Measurements from ENCODE around the gene PMFBP1. TPM values are rescaled to one million over a fixed set of nuclear protein-coding genes. Genes with fewer than 3 reads are reported as not detected.

PMFBP1 gene
- total and polyA plus RNA-seq, 4 donors: 0.62 to 1.3 (median 1.0) TPM

DNA sequence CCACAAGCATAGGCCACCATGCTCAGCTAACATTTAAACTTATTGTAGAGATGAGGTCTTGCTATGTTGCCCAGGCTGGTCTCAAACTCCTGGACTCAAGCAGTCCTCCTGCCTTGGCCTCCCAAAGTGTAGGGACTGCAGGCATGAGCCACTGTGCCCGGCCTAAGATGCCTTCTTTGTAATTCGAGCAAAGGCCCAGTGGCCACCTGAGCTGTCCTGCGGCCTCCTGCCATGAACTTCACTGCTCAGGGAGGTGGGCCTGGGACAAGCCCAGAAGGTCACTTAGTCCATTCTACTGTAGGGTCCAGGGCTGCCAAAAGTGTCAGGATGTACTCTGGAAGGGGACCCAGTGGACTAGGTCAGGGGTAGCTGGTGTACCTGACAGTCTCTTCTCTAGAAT, 47.8 kb downstream of the PMFBP1 start:
- Histone ChIP-seq H3K4me1 (ENCODE audit: control insufficient read depth in 5 of 5, insufficient read depth in 5 of 5, low read length in 5 of 5) (peaks cover 0 to 5% (median 0%) of the 10 kb centered on the region in 5 donors), H3K27me3 (ENCODE audit: control insufficient read depth in 3 of 3, insufficient read depth in 3 of 3, low read length in 2 of 3) (no peaks in the 10 kb centered on the region), H3K9me3 (ENCODE audit: control insufficient read depth in 4 of 4, insufficient read depth in 3 of 4, low read length in 3 of 4) (no peaks in the 10 kb centered on the region), H3K9ac (ENCODE audit: insufficient read depth in 1 of 2, low read length in 2 of 2) (no peak overlapping the region), H3K4me3 (no peak overlapping the region), H3K36me3 (ENCODE audit: control insufficient read depth in 4 of 4, insufficient read depth in 4 of 4, low read length in 4 of 4) (no peaks in the 10 kb centered on the region), H3K27ac (ENCODE audit: low read depth in 1 of 2, low read length in 1 of 2) (no peak overlapping the region)
- WGBS, 2 donors: 75 to 96% methylated on average over 3 of the region's 3 CpGs
- DNase-seq (no peak), ATAC-seq (ENCODE audit: insufficient read depth, low FRiP score) (no peak)
- no peak for TF ChIP-seq CTCF (IDR thresholded peaks at IDR 0.05; ENCODE audit: control extremely low read depth, extremely low read depth)

- TF ChIP-seq CTCF (IDR thresholded peaks at IDR 0.05; ENCODE audit: control extremely low read depth, extremely low read depth): no peak
- Histone ChIP-seq H3K9ac (ENCODE audit: insufficient read depth in 1 of 2, low read length in 2 of 2) (no peak overlapping the region), H3K36me3 (ENCODE audit: control insufficient read depth in 4 of 4, insufficient read depth in 4 of 4, low read length in 4 of 4) (no peaks in the 10 kb centered on the region), H3K9me3 (ENCODE audit: control insufficient read depth in 4 of 4, insufficient read depth in 3 of 4, low read length in 3 of 4) (no peaks in the 10 kb centered on the region), H3K27ac (ENCODE audit: low read depth in 1 of 2, low read length in 1 of 2) (no peak overlapping the region), H3K4me1 (ENCODE audit: control insufficient read depth in 5 of 5, insufficient read depth in 5 of 5, low read length in 5 of 5) (peaks cover 0 to 5% (median 0%) of the 10 kb centered on the region in 5 donors), H3K4me3 (no peak overlapping the region), H3K27me3 (ENCODE audit: control insufficient read depth in 3 of 3, insufficient read depth in 3 of 3, low read length in 2 of 3) (no peaks in the 10 kb centered on the region)
- WGBS, 2 donors: 78 to 81% methylated on average over 8 of the region's 8 CpGs
- DNase-seq (no peak), ATAC-seq (ENCODE audit: insufficient read depth, low FRiP score) (no peak)
Observed at GRCh38 chr16:72123426-72123825, 48.5 kb downstream of the PMFBP1 start.

DNA sequence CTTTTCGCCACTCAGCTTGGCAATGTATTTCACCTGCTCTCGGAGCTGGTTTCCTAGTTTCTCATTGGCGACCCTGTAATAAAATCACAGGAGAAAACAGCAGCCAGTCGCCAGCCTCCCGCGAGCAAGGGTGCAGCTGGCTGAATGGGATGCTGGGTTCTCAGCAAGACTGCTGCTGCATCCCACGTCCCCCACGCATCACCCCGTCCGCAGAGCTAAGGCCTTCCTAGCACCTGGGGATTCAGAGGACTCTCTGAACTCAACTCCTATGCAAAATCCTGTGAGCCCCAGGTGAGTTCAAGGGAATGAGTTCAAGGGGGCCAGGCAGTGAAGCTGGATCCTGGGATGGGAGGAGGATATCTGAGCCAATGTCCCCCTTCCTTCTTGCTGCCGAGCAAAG, 49.0 kb downstream of the PMFBP1 start:
- TF ChIP-seq CTCF (IDR thresholded peaks at IDR 0.05; ENCODE audit: control extremely low read depth, extremely low read depth): no peak
- Histone ChIP-seq H3K9ac (ENCODE audit: insufficient read depth in 1 of 2, low read length in 2 of 2) (no peak overlapping the region), H3K27me3 (ENCODE audit: control insufficient read depth in 3 of 3, insufficient read depth in 3 of 3, low read length in 2 of 3) (no peaks in the 10 kb centered on the region), H3K4me3 (no peak overlapping the region), H3K9me3 (ENCODE audit: control insufficient read depth in 4 of 4, insufficient read depth in 3 of 4, low read length in 3 of 4) (no peaks in the 10 kb centered on the region), H3K4me1 (ENCODE audit: control insufficient read depth in 5 of 5, insufficient read depth in 5 of 5, low read length in 5 of 5) (peaks cover 0 to 5% (median 0%) of the 10 kb centered on the region in 5 donors), H3K36me3 (ENCODE audit: control insufficient read depth in 4 of 4, insufficient read depth in 4 of 4, low read length in 4 of 4) (no peaks in the 10 kb centered on the region), H3K27ac (ENCODE audit: low read depth in 1 of 2, low read length in 1 of 2) (no peak overlapping the region)
- no peak for DNase-seq
- WGBS, 2 donors: 88 to 92% methylated on average over 11 of the region's 11 CpGs
- no peak for ATAC-seq (ENCODE audit: insufficient read depth, low FRiP score)

- Histone ChIP-seq H3K9ac (ENCODE audit: insufficient read depth in 1 of 2, low read length in 2 of 2) (no peak overlapping the region), H3K4me1 (ENCODE audit: control insufficient read depth in 5 of 5, insufficient read depth in 5 of 5, low read length in 5 of 5) (peaks cover 0 to 5% (median 0%) of the 10 kb centered on the region in 5 donors), H3K36me3 (ENCODE audit: control insufficient read depth in 4 of 4, insufficient read depth in 4 of 4, low read length in 4 of 4) (no peaks in the 10 kb centered on the region), H3K9me3 (ENCODE audit: control insufficient read depth in 4 of 4, insufficient read depth in 3 of 4, low read length in 3 of 4) (no peaks in the 10 kb centered on the region), H3K27me3 (ENCODE audit: control insufficient read depth in 3 of 3, insufficient read depth in 3 of 3, low read length in 2 of 3) (no peaks in the 10 kb centered on the region), H3K4me3 (no peak overlapping the region), H3K27ac (ENCODE audit: low read depth in 1 of 2, low read length in 1 of 2) (no peak overlapping the region)
- 98 to 99% methylated on average over 2 of the region's 2 CpGs for WGBS, 2 donors
- no peak for DNase-seq
- no peak for ATAC-seq (ENCODE audit: insufficient read depth, low FRiP score)
- no peak for TF ChIP-seq CTCF (IDR thresholded peaks at IDR 0.05; ENCODE audit: control extremely low read depth, extremely low read depth)
Observed at GRCh38 chr16:72122308-72122707, 49.6 kb downstream of the PMFBP1 start.
